ENCODE measurements around the gene LPAR1. TPM values are rescaled to one million over a fixed set of nuclear protein-coding genes. Genes with fewer than 3 reads are reported as not detected.

LPAR1 gene
- total and polyA plus RNA-seq, 2 donors (not counting 1 experiment from before 2014, with no cell fraction given), result 222 to 240 TPM

DNA sequence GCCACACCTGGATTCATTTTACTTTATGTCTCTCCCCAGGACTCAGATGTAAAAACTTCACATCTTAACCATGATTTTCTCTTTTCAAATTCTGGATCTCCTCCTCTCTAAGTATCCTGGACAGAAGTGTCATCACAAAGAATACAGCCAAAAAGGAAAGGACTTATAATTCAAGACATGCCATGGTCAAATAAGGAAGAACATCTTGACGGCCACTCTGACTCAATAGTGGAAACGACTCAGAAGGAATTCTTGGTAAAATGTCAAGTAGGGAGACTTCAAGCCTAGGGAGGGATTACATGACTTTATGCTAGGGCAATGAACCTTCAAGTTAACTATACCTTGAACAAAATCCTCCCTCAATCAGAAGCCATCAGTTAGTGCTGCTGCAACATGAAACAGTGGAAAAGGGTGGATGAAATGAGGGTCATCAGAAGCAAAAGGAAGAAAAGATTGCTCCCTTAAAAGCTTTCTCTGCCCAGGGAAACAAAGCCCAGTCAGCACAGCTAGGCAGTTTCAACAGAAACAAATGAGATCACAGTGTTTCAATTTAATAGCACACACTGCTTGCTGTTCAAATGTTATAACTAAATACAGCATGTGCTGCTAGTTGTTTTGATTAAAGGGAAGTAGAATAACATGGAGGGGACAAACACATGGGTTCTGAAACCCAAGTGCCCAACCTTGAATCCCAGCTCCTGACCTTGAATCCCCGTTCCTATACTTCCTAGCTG is 101.4 kb downstream of the LPAR1 start:
- no peaks in the 10 kb centered on the region for H3K27me3 ChIP-seq (ENCODE audit: control insufficient read depth, insufficient read depth, low read length)
- H3K9ac ChIP-seq (ENCODE audit: insufficient read depth, low read length), result peak overlapping the region; percentile 10
- H2AFZ ChIP-seq (ENCODE audit: low read length), result no peak overlapping the region
- peaks cover 97% of the 10 kb centered on the region for H3K79me2 ChIP-seq (ENCODE audit: control insufficient read depth, insufficient read depth, low read length)
- peak overlapping the region; percentile 51 for H3K27ac ChIP-seq (ENCODE audit: insufficient read depth, low read length)
- H3K4me2 ChIP-seq (ENCODE audit: extremely low read depth, insufficient read depth, low read length), result peak overlapping the region; percentile 51
- no peak overlapping the region for H3K4me3 ChIP-seq (replicated peaks in 1 of 4; ENCODE audit: control extremely low read depth in 1 of 4, insufficient read depth in 1 of 4, low read depth in 3 of 4, low read length in 4 of 4)
- peak; percentile 79 for DNase-seq (ENCODE audit: low read depth in 2 of 2)
- no peaks in the 10 kb centered on the region for H3K9me3 ChIP-seq (ENCODE audit: control insufficient read depth, insufficient read depth, low read depth, low read length)
- H3K36me3 ChIP-seq (ENCODE audit: control insufficient read depth, insufficient read depth, low read length), result peaks cover 11% of the 10 kb centered on the region
- no peaks in the 10 kb centered on the region for H4K20me1 ChIP-seq (ENCODE audit: control insufficient read depth, extremely low read depth, insufficient read depth, low read length)
- peaks cover 15% of the 10 kb centered on the region for H3K4me1 ChIP-seq (ENCODE audit: control insufficient read depth, extremely low read depth, insufficient read depth, low read length)
- TF ChIP-seq, protein P1, sequence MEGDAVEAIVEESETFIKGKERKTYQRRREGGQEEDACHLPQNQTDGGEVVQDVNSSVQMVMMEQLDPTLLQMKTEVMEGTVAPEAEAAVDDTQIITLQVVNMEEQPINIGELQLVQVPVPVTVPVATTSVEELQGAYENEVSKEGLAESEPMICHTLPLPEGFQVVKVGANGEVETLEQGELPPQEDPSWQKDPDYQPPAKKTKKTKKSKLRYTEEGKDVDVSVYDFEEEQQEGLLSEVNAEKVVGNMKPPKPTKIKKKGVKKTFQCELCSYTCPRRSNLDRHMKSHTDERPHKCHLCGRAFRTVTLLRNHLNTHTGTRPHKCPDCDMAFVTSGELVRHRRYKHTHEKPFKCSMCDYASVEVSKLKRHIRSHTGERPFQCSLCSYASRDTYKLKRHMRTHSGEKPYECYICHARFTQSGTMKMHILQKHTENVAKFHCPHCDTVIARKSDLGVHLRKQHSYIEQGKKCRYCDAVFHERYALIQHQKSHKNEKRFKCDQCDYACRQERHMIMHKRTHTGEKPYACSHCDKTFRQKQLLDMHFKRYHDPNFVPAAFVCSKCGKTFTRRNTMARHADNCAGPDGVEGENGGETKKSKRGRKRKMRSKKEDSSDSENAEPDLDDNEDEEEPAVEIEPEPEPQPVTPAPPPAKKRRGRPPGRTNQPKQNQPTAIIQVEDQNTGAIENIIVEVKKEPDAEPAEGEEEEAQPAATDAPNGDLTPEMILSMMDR (conservative IDR thresholded peaks at IDR 0.05 in 1 of 2, IDR thresholded peaks at IDR 0.05 in 1 of 2; ENCODE audit: low read depth in 1 of 2, low read length in 2 of 2), result no peak
- TF ChIP-seq EZH2 (IDR thresholded peaks at IDR 0.05; ENCODE audit: low read length, missing control alignments), result no peak

DNA sequence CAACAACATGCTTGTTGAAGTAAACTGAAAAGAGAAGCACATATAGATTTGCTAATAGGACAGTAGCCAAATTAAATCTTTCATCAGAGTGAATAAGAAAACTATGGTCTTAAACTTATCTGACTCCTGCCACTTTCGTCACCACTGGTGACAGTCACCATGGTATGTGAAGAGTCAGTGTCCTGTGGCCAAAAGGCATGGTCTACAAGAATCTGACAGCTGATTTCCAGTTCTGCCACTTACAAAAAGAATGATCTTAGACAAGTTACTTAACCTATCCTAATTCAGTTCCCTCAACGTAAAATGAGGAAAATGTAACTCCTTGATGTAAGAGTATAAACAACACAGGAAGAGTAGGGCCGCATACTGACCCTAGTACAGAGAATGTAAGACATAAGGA is 102.0 kb downstream of the LPAR1 start:
- no peak overlapping the region for H2AFZ ChIP-seq (ENCODE audit: low read length)
- H3K36me3 ChIP-seq (ENCODE audit: control insufficient read depth, insufficient read depth, low read length), result peaks cover 7% of the 10 kb centered on the region
- no peak overlapping the region for H3K4me3 ChIP-seq (replicated peaks in 1 of 4; ENCODE audit: control extremely low read depth in 1 of 4, insufficient read depth in 1 of 4, low read depth in 3 of 4, low read length in 4 of 4)
- H3K4me2 ChIP-seq (ENCODE audit: extremely low read depth, insufficient read depth, low read length), result no peak overlapping the region
- no peak for TF ChIP-seq EZH2 (IDR thresholded peaks at IDR 0.05; ENCODE audit: low read length, missing control alignments)
- TF ChIP-seq, protein P1 (conservative IDR thresholded peaks at IDR 0.05 in 1 of 2, IDR thresholded peaks at IDR 0.05 in 1 of 2; ENCODE audit: low read depth in 1 of 2, low read length in 2 of 2), result no peak
- no peak overlapping the region for H3K9ac ChIP-seq (ENCODE audit: insufficient read depth, low read length)
- H4K20me1 ChIP-seq (ENCODE audit: control insufficient read depth, extremely low read depth, insufficient read depth, low read length), result no peaks in the 10 kb centered on the region
- no peaks in the 10 kb centered on the region for H3K9me3 ChIP-seq (ENCODE audit: control insufficient read depth, insufficient read depth, low read depth, low read length)
- DNase-seq (ENCODE audit: low read depth in 2 of 2), result no peak
- peak overlapping the region; percentile 51 for H3K27ac ChIP-seq (ENCODE audit: insufficient read depth, low read length)
- H3K79me2 ChIP-seq (ENCODE audit: control insufficient read depth, insufficient read depth, low read length), result peaks cover 92% of the 10 kb centered on the region
- no peaks in the 10 kb centered on the region for H3K27me3 ChIP-seq (ENCODE audit: control insufficient read depth, insufficient read depth, low read length)
- H3K4me1 ChIP-seq (ENCODE audit: control insufficient read depth, extremely low read depth, insufficient read depth, low read length), result peaks cover 15% of the 10 kb centered on the region

DNA sequence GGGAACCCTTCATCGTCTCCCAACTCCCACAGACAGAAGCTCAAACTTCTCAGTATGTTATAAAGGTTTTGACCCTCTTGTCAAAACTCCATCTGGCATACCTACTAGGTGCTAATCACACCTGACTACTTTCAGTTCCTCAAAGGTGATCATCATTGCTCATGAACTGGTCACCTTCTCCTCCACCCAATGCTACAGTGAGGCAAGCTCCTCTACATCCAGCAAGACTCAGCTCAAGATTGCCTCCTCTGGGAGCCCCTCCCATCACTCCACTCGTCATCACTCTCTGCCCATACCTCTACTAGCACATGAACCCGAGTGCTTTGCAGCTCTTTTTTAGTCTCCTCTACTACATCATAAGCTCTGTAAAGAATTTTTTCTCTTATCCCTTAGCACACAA is 102.4 kb downstream of the LPAR1 start:
- no peak for DNase-seq (ENCODE audit: low read depth in 2 of 2)
- H3K79me2 ChIP-seq (ENCODE audit: control insufficient read depth, insufficient read depth, low read length), result peaks cover 92% of the 10 kb centered on the region
- peaks cover 15% of the 10 kb centered on the region for H3K4me1 ChIP-seq (ENCODE audit: control insufficient read depth, extremely low read depth, insufficient read depth, low read length)
- H3K4me3 ChIP-seq (replicated peaks in 1 of 4; ENCODE audit: control extremely low read depth in 1 of 4, insufficient read depth in 1 of 4, low read depth in 3 of 4, low read length in 4 of 4), result no peak overlapping the region
- H3K4me2 ChIP-seq (ENCODE audit: extremely low read depth, insufficient read depth, low read length), result no peak overlapping the region
- no peaks in the 10 kb centered on the region for H3K9me3 ChIP-seq (ENCODE audit: control insufficient read depth, insufficient read depth, low read depth, low read length)
- no peak overlapping the region for H2AFZ ChIP-seq (ENCODE audit: low read length)
- H3K9ac ChIP-seq (ENCODE audit: insufficient read depth, low read length), result no peak overlapping the region
- peaks cover 6% of the 10 kb centered on the region for H3K36me3 ChIP-seq (ENCODE audit: control insufficient read depth, insufficient read depth, low read length)
- H4K20me1 ChIP-seq (ENCODE audit: control insufficient read depth, extremely low read depth, insufficient read depth, low read length), result no peaks in the 10 kb centered on the region
- no peak overlapping the region for H3K27ac ChIP-seq (ENCODE audit: insufficient read depth, low read length)
- H3K27me3 ChIP-seq (ENCODE audit: control insufficient read depth, insufficient read depth, low read length), result no peaks in the 10 kb centered on the region
- TF ChIP-seq, protein P1 (conservative IDR thresholded peaks at IDR 0.05 in 1 of 2, IDR thresholded peaks at IDR 0.05 in 1 of 2; ENCODE audit: low read depth in 1 of 2, low read length in 2 of 2), result no peak
- TF ChIP-seq EZH2 (IDR thresholded peaks at IDR 0.05; ENCODE audit: low read length, missing control alignments), result no peak

All from fibroblast of lung (primary cell).